Measurements from ENCODE around the gene RAPGEF3.
A peak's percentile ranks its signal among the peaks of the same experiment; 100 is the strongest.

The RAPGEF3 gene

GRCh38 chr12:47717443-47718193 lies 41.1 kb downstream of the RAPGEF3 start:
- peak; percentile 93 for TF ChIP-seq CTCF (conservative IDR thresholded peaks at IDR 0.05; ENCODE audit: low read length)
- H3K4me3 ChIP-seq (ENCODE audit: low read length): no peak overlapping the region
- peak; percentile 88 for DNase-seq (ENCODE audit: low read depth)

GRCh38 chr12:47717046-47717442 lies 41.6 kb downstream of the RAPGEF3 start:
- no peak for TF ChIP-seq CTCF (conservative IDR thresholded peaks at IDR 0.05; ENCODE audit: low read length)
- H3K4me3 ChIP-seq (ENCODE audit: low read length): no peak overlapping the region
- no peak for DNase-seq (ENCODE audit: low read depth)

- no peak for DNase-seq (ENCODE audit: low read depth)
- no peak for TF ChIP-seq CTCF (conservative IDR thresholded peaks at IDR 0.05; ENCODE audit: low read length)
- H3K4me3 ChIP-seq (ENCODE audit: low read length): no peak overlapping the region
Measured at GRCh38 chr12:47715877-47716548, 42.7 kb downstream of the RAPGEF3 start.

DNA sequence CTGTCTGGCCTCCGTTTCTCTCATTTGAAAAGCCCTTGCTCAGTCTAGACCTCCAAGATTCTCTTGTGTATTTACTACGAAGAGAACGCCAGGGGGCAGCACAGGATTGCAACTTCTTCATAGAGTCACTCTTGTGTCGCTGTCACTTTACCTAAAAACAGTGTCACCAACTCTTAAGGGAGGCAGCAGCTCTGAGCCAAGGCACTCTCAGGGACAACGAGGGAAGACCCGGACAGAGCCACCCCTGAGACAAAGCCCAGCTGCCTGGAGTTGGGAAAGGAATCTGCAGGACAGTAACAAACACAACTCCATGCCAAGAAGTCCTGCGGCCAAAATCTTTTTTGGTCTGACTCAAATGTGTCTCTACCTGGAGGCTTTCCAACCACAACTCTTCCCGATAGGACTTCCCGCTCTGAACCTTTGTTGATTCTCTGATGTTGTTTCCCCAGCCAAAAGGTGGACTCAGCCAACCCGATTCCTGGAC lies 43.2 kb downstream of the RAPGEF3 start:
- peak overlapping the region; percentile 31; the same call in 1 of the 2 replicates for H3K4me3 ChIP-seq (ENCODE audit: low read length)
- peak; percentile 83 for DNase-seq (ENCODE audit: low read depth)
- TF ChIP-seq CTCF (conservative IDR thresholded peaks at IDR 0.05; ENCODE audit: low read length): peak; percentile 81

DNA sequence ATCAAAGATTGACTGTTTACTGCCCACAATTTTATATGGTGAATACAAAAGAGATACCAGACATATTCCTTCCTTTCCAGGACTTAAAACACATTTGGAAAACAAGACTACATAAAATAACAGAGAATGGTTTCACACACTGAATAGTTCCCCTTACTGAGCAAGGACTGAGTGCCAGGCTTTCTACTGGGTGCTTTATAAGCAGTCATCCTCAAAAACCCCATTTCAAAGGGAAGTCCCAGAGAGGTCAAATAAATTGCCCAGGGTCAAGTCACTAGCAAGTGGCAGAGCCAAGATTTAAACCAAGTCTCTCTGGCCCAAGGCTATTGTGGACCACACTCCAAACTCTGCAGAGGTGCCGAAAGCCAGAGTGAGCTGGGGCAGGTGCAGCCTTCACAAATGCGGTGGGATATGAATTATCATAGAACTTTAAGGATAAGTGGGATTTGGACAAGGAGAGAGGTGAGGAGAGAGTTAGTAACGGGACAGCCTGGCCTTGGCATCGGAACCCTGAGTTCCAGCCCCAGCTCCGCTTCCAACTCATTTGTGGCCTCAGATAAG lies 43.8 kb downstream of the RAPGEF3 start:
- H3K4me3 ChIP-seq (ENCODE audit: low read length): no peak overlapping the region
- no peak for DNase-seq (ENCODE audit: low read depth)
- TF ChIP-seq CTCF (conservative IDR thresholded peaks at IDR 0.05; ENCODE audit: low read length): no peak

- no peak for TF ChIP-seq CTCF (conservative IDR thresholded peaks at IDR 0.05; ENCODE audit: low read length)
- no peak for DNase-seq (ENCODE audit: low read depth)
- no peak overlapping the region for H3K4me3 ChIP-seq (ENCODE audit: low read length)
Measured at GRCh38 chr12:47712171-47712570, 46.5 kb downstream of the RAPGEF3 start.
